Measurements from ENCODE around the gene HRAS. TPM values are rescaled to one million over a fixed set of nuclear protein-coding genes. Genes with fewer than 3 reads are reported as not detected.
"Not testable (repeated sequence)": the region's sequence is repeated elsewhere in the genome, so short reads cannot be mapped to it uniquely, and the experiment has no call there.

Gene HRAS
- total RNA-seq, 1 donor from 2014 or later, result 43.9 TPM

DNA sequence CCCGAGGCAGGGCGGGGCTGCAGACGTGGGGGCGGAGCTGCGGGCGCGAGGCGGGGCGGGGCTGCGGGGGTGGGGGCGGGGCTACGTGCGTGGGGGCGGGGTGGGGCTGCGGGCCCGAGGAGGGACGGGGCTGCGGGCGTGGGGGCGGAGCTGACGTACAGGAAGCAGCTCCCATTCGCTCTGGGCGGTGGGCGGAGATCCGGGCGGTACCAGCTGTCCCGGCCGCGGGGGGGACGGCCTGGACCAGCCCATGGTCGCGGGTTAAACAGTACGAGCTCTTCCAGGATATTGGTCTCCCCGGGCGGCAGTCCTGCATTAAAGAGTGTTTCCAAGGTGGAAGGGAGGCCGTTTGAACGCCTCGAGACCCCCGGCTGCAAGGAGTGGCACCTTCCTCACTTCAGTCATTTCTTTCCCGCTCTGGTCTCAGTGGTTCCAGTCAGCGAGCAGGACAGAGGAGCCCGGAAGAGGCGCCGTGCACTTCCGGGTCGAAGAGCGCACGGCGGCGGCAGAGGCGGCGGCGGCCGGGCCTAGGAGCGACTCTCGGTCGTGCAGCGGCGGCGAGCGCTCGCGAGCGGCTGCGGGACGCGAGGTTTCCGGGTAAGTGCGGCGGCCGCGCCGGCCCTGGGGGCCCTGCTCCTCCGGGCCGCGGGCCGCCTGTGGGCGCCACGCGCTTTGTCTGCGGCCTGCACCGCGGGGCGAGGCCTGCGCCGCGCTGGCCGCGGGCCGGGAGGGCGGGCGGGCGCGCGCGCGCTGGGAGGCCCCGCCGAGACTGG is 40.8 kb upstream of the HRAS start, which contains the start of gene PHRF1:
Gene PHRF1, plus strand, starts transcription at position 475 of the 773 bp plus-strand sequence. CDS start 5,043 bp downstream, outside the sequence.
- POLR2A ChIA-PET, result interaction anchor here (0.5 to 3.7 kb wide), 25 partner anchors 10 to 1726 kb away, joined by 3 to 43 read pairs (median 5); partner anchors contain the start of genes C11orf21, DEAF1, HRAS and IRF7
- no peaks in the 10 kb centered on the region for H3K9me3 Mint-ChIP-seq
- H3K27ac Mint-ChIP-seq, result peak within 1 kb of the TSS; percentile 100
- peaks cover 10% of the 10 kb centered on the region for H3K27me3 Mint-ChIP-seq
- H3K4me1 Mint-ChIP-seq, result peaks cover 39% of the 10 kb centered on the region
- TF ChIP-seq, protein P1, sequence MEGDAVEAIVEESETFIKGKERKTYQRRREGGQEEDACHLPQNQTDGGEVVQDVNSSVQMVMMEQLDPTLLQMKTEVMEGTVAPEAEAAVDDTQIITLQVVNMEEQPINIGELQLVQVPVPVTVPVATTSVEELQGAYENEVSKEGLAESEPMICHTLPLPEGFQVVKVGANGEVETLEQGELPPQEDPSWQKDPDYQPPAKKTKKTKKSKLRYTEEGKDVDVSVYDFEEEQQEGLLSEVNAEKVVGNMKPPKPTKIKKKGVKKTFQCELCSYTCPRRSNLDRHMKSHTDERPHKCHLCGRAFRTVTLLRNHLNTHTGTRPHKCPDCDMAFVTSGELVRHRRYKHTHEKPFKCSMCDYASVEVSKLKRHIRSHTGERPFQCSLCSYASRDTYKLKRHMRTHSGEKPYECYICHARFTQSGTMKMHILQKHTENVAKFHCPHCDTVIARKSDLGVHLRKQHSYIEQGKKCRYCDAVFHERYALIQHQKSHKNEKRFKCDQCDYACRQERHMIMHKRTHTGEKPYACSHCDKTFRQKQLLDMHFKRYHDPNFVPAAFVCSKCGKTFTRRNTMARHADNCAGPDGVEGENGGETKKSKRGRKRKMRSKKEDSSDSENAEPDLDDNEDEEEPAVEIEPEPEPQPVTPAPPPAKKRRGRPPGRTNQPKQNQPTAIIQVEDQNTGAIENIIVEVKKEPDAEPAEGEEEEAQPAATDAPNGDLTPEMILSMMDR (IDR thresholded peaks at IDR 0.05), result no peak
- CTCF ChIA-PET, result interaction anchor here (0.7 to 1.0 kb wide), 2 partner anchors 11 to 21 kb away, joined by 3 to 4 read pairs; no protein-coding TSS in a partner anchor
- intact Hi-C loops (cut with micrococcal nuclease), result loop anchor here (1.0 kb wide), 7 partner anchors 8 to 169 kb away; partner anchors contain the start of genes IRF7, LMNTD2, LRRC56 and RASSF7
- H3K36me3 Mint-ChIP-seq (ENCODE audit: low read depth), result peaks cover 10% of the 10 kb centered on the region
- peak; percentile 90 for ATAC-seq (ENCODE audit: low read depth)
- H3K4me3 Mint-ChIP-seq, result peak within 1 kb of the TSS; percentile 97
- DNase-seq, result peak; percentile 93

GRCh38 chr11:575313-575995 is 40.1 kb upstream of the HRAS start:
- TF ChIP-seq, protein P1 (IDR thresholded peaks at IDR 0.05), result no peak
- peaks cover 10% of the 10 kb centered on the region for H3K36me3 Mint-ChIP-seq (ENCODE audit: low read depth)
- H3K4me3 Mint-ChIP-seq, result peak overlapping the region; percentile 80
- peak overlapping the region; percentile 61 for H3K27ac Mint-ChIP-seq
- no peak for ATAC-seq (ENCODE audit: low read depth)
- POLR2A ChIA-PET, result interaction anchor here (0.5 to 3.7 kb wide), 24 partner anchors 9 to 1726 kb away, joined by 3 to 43 read pairs (median 6); partner anchors contain the start of genes C11orf21, DEAF1, HRAS and IRF7
- H3K27me3 Mint-ChIP-seq, result peaks cover 10% of the 10 kb centered on the region
- intact Hi-C loops (cut with micrococcal nuclease), result no loop called here
- H3K9me3 Mint-ChIP-seq, result no peaks in the 10 kb centered on the region
- H3K4me1 Mint-ChIP-seq, result peaks cover 37% of the 10 kb centered on the region
- CTCF ChIA-PET, result interaction anchor here (0.7 to 1.0 kb wide), 2 partner anchors 11 to 21 kb away, joined by 3 to 4 read pairs; no protein-coding TSS in a partner anchor
- DNase-seq, result no peak

GRCh38 chr11:574632-575312 is 39.4 kb upstream of the HRAS start:
- H3K36me3 Mint-ChIP-seq (ENCODE audit: low read depth), result peaks cover 10% of the 10 kb centered on the region
- intact Hi-C loops (cut with micrococcal nuclease), result no loop called here
- peaks cover 34% of the 10 kb centered on the region for H3K4me1 Mint-ChIP-seq
- no peak for ATAC-seq (ENCODE audit: low read depth)
- TF ChIP-seq, protein P1 (IDR thresholded peaks at IDR 0.05), result no peak
- ChIA-PET CTCF (no interaction called here), POLR2A (interaction anchor here (0.6 to 3.7 kb wide), 6 partner anchors 9 to 41 kb away, joined by 3 to 43 read pairs (median 12); partner anchors contain the start of genes HRAS, IRF7 and LRRC56)
- peaks cover 10% of the 10 kb centered on the region for H3K27me3 Mint-ChIP-seq
- peak overlapping the region; percentile 61 for H3K27ac Mint-ChIP-seq
- H3K4me3 Mint-ChIP-seq, result peak overlapping the region; percentile 80
- no peaks in the 10 kb centered on the region for H3K9me3 Mint-ChIP-seq
- no peak for DNase-seq

GRCh38 chr11:574031-574570 is 38.7 kb upstream of the HRAS start:
- CTCF ChIA-PET; H3K27ac Mint-ChIP-seq; H3K36me3 Mint-ChIP-seq (ENCODE audit: low read depth); DNase-seq; H3K9me3 Mint-ChIP-seq; intact Hi-C loops (cut with micrococcal nuclease); ATAC-seq (ENCODE audit: low read depth): not testable (repeated sequence)
- peaks cover 10% of the 10 kb centered on the region for H3K27me3 Mint-ChIP-seq
- peaks cover 29% of the 10 kb centered on the region for H3K4me1 Mint-ChIP-seq
- peak overlapping the region; percentile 80 for H3K4me3 Mint-ChIP-seq
- POLR2A ChIA-PET, result interaction anchor here (3.7 kb wide), 1 partner anchor 38 kb away, joined by 43 read pairs; the partner anchor contains the start of genes HRAS and LRRC56

GRCh38 chr11:573146-573759 is 37.9 kb upstream of the HRAS start:
- POLR2A ChIA-PET, result no interaction called here
- DNase-seq (no peak), ATAC-seq (ENCODE audit: low read depth) (no peak)
- Mint-ChIP-seq H3K36me3 (ENCODE audit: low read depth) (peaks cover 5% of the 10 kb centered on the region), H3K27me3 (peaks cover 10% of the 10 kb centered on the region), H3K4me3 (no peak overlapping the region), H3K27ac (no peak overlapping the region), H3K4me1 (peaks cover 22% of the 10 kb centered on the region), H3K9me3 (no peaks in the 10 kb centered on the region)
- TF ChIP-seq, protein P1 (IDR thresholded peaks at IDR 0.05), result no peak
- CTCF ChIA-PET, result no interaction called here
- intact Hi-C loops (cut with micrococcal nuclease), result no loop called here
